ENCODE data around the gene HNRNPUL2. TPM values are rescaled to one million over a fixed set of nuclear protein-coding genes. Genes with fewer than 3 reads are reported as not detected.
"Not testable (repeated sequence)": the region's sequence is repeated elsewhere in the genome, so short reads cannot be mapped to it uniquely, and the experiment has no call there.

Gene HNRNPUL2
- total and polyA plus RNA-seq, 9 donors, result 11.0 to 81.2 (median 41.2) TPM

- intact Hi-C loops (cut with DNase I), result no loop called here
- H3K4me1 ChIP-seq (ENCODE audit: insufficient read depth), result peaks cover 18% of the 10 kb centered on the region
Measured at GRCh38 chr11:62707277-62707861, 19.9 kb downstream of the HNRNPUL2 start, which contains the start of the genes BSCL2 and GNG3. BSCL2 (minus strand) TSS chr11:62707424; CDS start chr11:62707195, 229 bp downstream. GNG3 (plus strand) TSS chr11:62707676; CDS start chr11:62708296, 620 bp downstream.

GRCh38 chr11:62706850-62707247 is 20.4 kb downstream of the HNRNPUL2 start:
- no peaks in the 10 kb centered on the region for H3K36me3 ChIP-seq
- WGBS, 3 donors, result 56 to 65% (median 57%) methylated on average over 8 of the region's 8 CpGs
- peak in 1 of 5 donors; percentile 35 for DNase-seq
- no peak for TF ChIP-seq EP300 (IDR thresholded peaks at IDR 0.05)
- peaks cover 18% of the 10 kb centered on the region for H3K4me1 ChIP-seq (ENCODE audit: insufficient read depth)
- no peaks in the 10 kb centered on the region for H3K9me3 ChIP-seq
- peak overlapping the region; percentile 4 to 57 for H3K27ac ChIP-seq
- H3K27me3 ChIP-seq, result no peaks in the 10 kb centered on the region
- intact Hi-C loops (cut with DNase I), result no loop called here
- H3K4me3 ChIP-seq, result peak overlapping the region; percentile 67

More at GRCh38 chr11:62707277-62707861, 19.9 kb downstream of the HNRNPUL2 start, which contains the start of the genes BSCL2 and GNG3:
- H3K4me3 ChIP-seq, result peak within 1 kb of the TSS; percentile 67
- H3K27ac ChIP-seq, result peak within 1 kb of the TSS; percentile 76 to 81
- TF ChIP-seq POLR2A (IDR thresholded peaks at IDR 0.05), result no peak
- TF ChIP-seq EP300 (IDR thresholded peaks at IDR 0.05), result no peak
- TF ChIP-seq CTCF (IDR thresholded peaks at IDR 0.05), result no peak
- no peaks in the 10 kb centered on the region for H3K27me3 ChIP-seq
- H3K36me3 ChIP-seq, result no peaks in the 10 kb centered on the region
- peak; percentile 47 to 73 (median 64) for DNase-seq
- WGBS, 3 donors, result 44 to 71% (median 58%) methylated on average over 10 of the region's 10 CpGs
- no peaks in the 10 kb centered on the region for H3K9me3 ChIP-seq

- DNase-seq, result peak; percentile 95 to 98 (median 97)
- 2 to 5% (median 4%) methylated on average over 58 to 73 of the region's 73 CpGs for WGBS, 3 donors
- Histone ChIP-seq H3K36me3 (no peaks in the 10 kb centered on the region), H3K4me3 (peak overlapping the region; percentile 67), H3K27ac (peak overlapping the region; percentile 4 to 57), H3K27me3 (no peaks in the 10 kb centered on the region), H3K9me3 (no peaks in the 10 kb centered on the region), H3K4me1 (ENCODE audit: insufficient read depth) (peaks cover 18% of the 10 kb centered on the region)
- TF ChIP-seq CTCF (IDR thresholded peaks at IDR 0.05) (no peak), POLR2A (IDR thresholded peaks at IDR 0.05) (no peak), EP300 (IDR thresholded peaks at IDR 0.05) (no peak)
- intact Hi-C loops (cut with DNase I), result no loop called here
Measured at GRCh38 chr11:62705880-62706849, 21.1 kb downstream of the HNRNPUL2 start.

GRCh38 chr11:62705413-62705812 is 21.8 kb downstream of the HNRNPUL2 start:
- H3K4me1 ChIP-seq (ENCODE audit: insufficient read depth), result peaks cover 18% of the 10 kb centered on the region
- intact Hi-C loops (cut with DNase I), result no loop called here
- TF ChIP-seq CTCF (IDR thresholded peaks at IDR 0.05), result no peak
- TF ChIP-seq EP300 (IDR thresholded peaks at IDR 0.05), result no peak
- no peak for TF ChIP-seq POLR2A (IDR thresholded peaks at IDR 0.05)
- DNase-seq, result peak in 2 of 5 donors; percentile 43 to 49
- H3K27me3 ChIP-seq, result no peaks in the 10 kb centered on the region
- WGBS, 3 donors, result 38 to 40% (median 38%) methylated on average over 7 of the region's 7 CpGs
- H3K27ac ChIP-seq, result peak overlapping the region in 1 of 2 donors; percentile 54
- H3K4me3 ChIP-seq, result peak overlapping the region; percentile 67
- no peaks in the 10 kb centered on the region for H3K9me3 ChIP-seq
- H3K36me3 ChIP-seq, result no peaks in the 10 kb centered on the region

GRCh38 chr11:62703921-62704320 is 23.3 kb downstream of the HNRNPUL2 start:
- WGBS, 3 donors, result 91 to 99% (median 99%) methylated on average over 4 of the region's 4 CpGs
- peak in 1 of 5 donors; percentile 30 for DNase-seq

More at GRCh38 chr11:62703921-62704320, 23.3 kb downstream of the HNRNPUL2 start:
- H3K9me3 ChIP-seq; H3K27me3 ChIP-seq; H3K36me3 ChIP-seq; H3K4me3 ChIP-seq; intact Hi-C loops (cut with DNase I); H3K27ac ChIP-seq: not testable (repeated sequence)
- H3K4me1 ChIP-seq (ENCODE audit: insufficient read depth), result peaks cover 18% of the 10 kb centered on the region

All from ovary (tissue), 9 donors.